ENCODE data around the gene CACNA1S.

DNA sequence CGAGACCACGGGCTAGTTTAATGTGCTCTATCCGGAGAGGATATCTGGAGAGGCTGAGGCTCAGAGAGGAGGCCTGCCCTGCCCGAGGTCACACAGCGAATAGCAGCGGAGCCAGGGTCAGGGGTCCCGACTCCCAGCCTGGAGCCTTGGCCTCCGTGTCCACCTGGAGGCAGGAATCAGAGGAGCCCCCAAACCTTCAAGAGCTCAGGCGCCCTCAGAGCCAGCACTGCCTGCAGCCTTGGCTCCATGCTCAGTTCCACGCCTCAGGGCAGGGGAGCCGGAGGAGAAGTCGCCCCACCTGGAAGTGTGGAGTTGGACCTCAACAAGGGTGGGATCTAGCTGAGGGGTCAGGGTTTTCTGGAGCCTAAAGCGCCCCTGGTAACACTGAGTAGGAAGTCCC, 16.7 kb upstream of the CACNA1S start:
- TF ChIP-seq ATF3 (CRISPR knock-in tag; conservative IDR thresholded peaks at IDR 0.05) (no peak), GRHL2 (CRISPR knock-in tag; IDR thresholded peaks at IDR 0.05; ENCODE audit: insufficient replicate concordance, severe bottlenecking) (no peak), HMGA2 (CRISPR knock-in tag; IDR thresholded peaks at IDR 0.05) (no peak), TEAD4 (CRISPR knock-in tag; IDR thresholded peaks at IDR 0.05) (no peak), MAX (CRISPR knock-in tag; IDR thresholded peaks at IDR 0.05) (no peak), IRF2 (CRISPR knock-in tag; IDR thresholded peaks at IDR 0.05; ENCODE audit: borderline replicate concordance, low read depth) (no peak)
- TF ChIP-seq, protein P1, sequence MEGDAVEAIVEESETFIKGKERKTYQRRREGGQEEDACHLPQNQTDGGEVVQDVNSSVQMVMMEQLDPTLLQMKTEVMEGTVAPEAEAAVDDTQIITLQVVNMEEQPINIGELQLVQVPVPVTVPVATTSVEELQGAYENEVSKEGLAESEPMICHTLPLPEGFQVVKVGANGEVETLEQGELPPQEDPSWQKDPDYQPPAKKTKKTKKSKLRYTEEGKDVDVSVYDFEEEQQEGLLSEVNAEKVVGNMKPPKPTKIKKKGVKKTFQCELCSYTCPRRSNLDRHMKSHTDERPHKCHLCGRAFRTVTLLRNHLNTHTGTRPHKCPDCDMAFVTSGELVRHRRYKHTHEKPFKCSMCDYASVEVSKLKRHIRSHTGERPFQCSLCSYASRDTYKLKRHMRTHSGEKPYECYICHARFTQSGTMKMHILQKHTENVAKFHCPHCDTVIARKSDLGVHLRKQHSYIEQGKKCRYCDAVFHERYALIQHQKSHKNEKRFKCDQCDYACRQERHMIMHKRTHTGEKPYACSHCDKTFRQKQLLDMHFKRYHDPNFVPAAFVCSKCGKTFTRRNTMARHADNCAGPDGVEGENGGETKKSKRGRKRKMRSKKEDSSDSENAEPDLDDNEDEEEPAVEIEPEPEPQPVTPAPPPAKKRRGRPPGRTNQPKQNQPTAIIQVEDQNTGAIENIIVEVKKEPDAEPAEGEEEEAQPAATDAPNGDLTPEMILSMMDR (IDR thresholded peaks at IDR 0.05), result no peak
- TF ChIP-seq, protein P2, sequence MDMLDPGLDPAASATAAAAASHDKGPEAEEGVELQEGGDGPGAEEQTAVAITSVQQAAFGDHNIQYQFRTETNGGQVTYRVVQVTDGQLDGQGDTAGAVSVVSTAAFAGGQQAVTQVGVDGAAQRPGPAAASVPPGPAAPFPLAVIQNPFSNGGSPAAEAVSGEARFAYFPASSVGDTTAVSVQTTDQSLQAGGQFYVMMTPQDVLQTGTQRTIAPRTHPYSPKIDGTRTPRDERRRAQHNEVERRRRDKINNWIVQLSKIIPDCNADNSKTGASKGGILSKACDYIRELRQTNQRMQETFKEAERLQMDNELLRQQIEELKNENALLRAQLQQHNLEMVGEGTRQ (CRISPR knock-in tag; IDR thresholded peaks at IDR 0.05), result no peak
- TF ChIP-seq, protein P3, sequence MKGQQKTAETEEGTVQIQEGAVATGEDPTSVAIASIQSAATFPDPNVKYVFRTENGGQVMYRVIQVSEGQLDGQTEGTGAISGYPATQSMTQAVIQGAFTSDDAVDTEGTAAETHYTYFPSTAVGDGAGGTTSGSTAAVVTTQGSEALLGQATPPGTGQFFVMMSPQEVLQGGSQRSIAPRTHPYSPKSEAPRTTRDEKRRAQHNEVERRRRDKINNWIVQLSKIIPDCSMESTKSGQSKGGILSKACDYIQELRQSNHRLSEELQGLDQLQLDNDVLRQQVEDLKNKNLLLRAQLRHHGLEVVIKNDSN (CRISPR knock-in tag; IDR thresholded peaks at IDR 0.05), result no peak

Measured in WTC11 (cell line).